Neural progenitor cell (in vitro differentiated cells): ENCODE measurements around the gene KIAA0825.

ENCODE experiments used
- EZH2 ChIP-seq: fragments of 200-600 bp; sonication (generic); IDR thresholded peaks from 2 replicates; pipeline ENCODE4 v1.6.1; 2017; ENCODE audit warnings: antibody characterized with exemption, mild to moderate bottlenecking, moderate library complexity
- EZH2phosphoT487 ChIP-seq: fragments of 200-600 bp; sonication (generic); IDR thresholded peaks from 2 replicates; pipeline ENCODE4 v1.6.1; 2017; ENCODE audit warnings: antibody characterized with exemption
- TF ChIP-seq, protein P1 (sequence below): fragments of 200-600 bp; sonication (generic); IDR thresholded peaks from 2 replicates; pipeline ENCODE4 v1.5.1; 2017; ENCODE audit warnings: antibody characterized with exemption, mild to moderate bottlenecking

DNA sequence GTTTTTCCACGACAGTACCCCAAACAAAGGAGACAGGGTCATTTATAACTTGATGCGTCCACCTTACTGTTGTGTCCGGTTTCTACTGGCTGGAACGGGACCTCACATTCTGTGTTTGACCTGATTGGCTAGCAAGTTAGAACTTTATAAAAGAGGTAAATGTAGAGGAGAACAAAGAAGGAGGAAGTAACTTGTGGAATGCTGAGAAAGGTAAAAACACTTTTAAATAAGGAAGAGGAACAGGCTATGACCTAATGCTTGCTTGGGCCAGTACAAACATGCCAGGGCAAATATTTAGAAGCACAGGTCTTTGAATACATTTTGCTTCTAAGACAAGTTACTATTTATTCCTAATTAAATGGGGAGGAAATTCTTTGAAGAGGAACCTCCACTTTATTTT, 251.6 kb downstream of the KIAA0825 start:
- TF ChIP-seq, protein P1, sequence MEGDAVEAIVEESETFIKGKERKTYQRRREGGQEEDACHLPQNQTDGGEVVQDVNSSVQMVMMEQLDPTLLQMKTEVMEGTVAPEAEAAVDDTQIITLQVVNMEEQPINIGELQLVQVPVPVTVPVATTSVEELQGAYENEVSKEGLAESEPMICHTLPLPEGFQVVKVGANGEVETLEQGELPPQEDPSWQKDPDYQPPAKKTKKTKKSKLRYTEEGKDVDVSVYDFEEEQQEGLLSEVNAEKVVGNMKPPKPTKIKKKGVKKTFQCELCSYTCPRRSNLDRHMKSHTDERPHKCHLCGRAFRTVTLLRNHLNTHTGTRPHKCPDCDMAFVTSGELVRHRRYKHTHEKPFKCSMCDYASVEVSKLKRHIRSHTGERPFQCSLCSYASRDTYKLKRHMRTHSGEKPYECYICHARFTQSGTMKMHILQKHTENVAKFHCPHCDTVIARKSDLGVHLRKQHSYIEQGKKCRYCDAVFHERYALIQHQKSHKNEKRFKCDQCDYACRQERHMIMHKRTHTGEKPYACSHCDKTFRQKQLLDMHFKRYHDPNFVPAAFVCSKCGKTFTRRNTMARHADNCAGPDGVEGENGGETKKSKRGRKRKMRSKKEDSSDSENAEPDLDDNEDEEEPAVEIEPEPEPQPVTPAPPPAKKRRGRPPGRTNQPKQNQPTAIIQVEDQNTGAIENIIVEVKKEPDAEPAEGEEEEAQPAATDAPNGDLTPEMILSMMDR = no peak
- TF ChIP-seq EZH2 (no peak), EZH2phosphoT487 (no peak)
